H1 (cell line): ENCODE measurements around the gene RIMBP2. TPM values are rescaled to one million over a fixed set of nuclear protein-coding genes. Genes with fewer than 3 reads are reported as not detected.

Source experiments
- RBBP5 ChIP-seq: IDR thresholded peaks from 2 replicates; pipeline ENCODE4 v1.7.1; 2012; ENCODE audit warnings: low read depth, mild to moderate bottlenecking, inconsistent platforms, low read length, moderate library complexity, borderline replicate concordance
- polyA plus RNA-seq, 7 experiments: library from polyadenylated mRNA; depleted of rRNA in 3 of 7; stranded (reverse) in 5 of 7; unstranded in 2 of 7; fragments of >200 nt in 5 of 7; fragments of 200-250 nt in 2 of 7; gene quantifications; 1 replicate in 5 of 7; 2 replicates in 1 of 7; 4 replicates in 1 of 7; pipeline versions ENCODE4 v1.2.1 to v1.2.3, GENCODE V29; 2011 to 2013; ENCODE audit warnings: missing spikeins in 2 of 7, mixed read lengths in 2 of 7
- total RNA-seq: library from RNA; stranded (reverse); fragmentation: NEBNext Ultra II Directional; extraction: Animal tissue kit (Norgen Biotek cat#: 25700); gene quantifications from 2 replicates; pipeline ENCODE4 v1.2.1, GENCODE V29; 2021
- TF ChIP-seq, protein P1 (sequence below): fragments of 300-600 bp; sonication (generic); IDR thresholded peaks from 2 replicates; pipeline ENCODE4 v1.7.1; 2012; ENCODE audit warnings: low read length, moderate library complexity, mild to moderate bottlenecking, inconsistent platforms; ENCODE audit not compliant: insufficient replicate concordance

Gene RIMBP2
- total and polyA plus RNA-seq, 2 of the 8 experiments (the other 6 are each of a cell fraction or from before 2014, with no cell fraction given), result 0.18 to 0.65 TPM

- TF ChIP-seq, protein P1, sequence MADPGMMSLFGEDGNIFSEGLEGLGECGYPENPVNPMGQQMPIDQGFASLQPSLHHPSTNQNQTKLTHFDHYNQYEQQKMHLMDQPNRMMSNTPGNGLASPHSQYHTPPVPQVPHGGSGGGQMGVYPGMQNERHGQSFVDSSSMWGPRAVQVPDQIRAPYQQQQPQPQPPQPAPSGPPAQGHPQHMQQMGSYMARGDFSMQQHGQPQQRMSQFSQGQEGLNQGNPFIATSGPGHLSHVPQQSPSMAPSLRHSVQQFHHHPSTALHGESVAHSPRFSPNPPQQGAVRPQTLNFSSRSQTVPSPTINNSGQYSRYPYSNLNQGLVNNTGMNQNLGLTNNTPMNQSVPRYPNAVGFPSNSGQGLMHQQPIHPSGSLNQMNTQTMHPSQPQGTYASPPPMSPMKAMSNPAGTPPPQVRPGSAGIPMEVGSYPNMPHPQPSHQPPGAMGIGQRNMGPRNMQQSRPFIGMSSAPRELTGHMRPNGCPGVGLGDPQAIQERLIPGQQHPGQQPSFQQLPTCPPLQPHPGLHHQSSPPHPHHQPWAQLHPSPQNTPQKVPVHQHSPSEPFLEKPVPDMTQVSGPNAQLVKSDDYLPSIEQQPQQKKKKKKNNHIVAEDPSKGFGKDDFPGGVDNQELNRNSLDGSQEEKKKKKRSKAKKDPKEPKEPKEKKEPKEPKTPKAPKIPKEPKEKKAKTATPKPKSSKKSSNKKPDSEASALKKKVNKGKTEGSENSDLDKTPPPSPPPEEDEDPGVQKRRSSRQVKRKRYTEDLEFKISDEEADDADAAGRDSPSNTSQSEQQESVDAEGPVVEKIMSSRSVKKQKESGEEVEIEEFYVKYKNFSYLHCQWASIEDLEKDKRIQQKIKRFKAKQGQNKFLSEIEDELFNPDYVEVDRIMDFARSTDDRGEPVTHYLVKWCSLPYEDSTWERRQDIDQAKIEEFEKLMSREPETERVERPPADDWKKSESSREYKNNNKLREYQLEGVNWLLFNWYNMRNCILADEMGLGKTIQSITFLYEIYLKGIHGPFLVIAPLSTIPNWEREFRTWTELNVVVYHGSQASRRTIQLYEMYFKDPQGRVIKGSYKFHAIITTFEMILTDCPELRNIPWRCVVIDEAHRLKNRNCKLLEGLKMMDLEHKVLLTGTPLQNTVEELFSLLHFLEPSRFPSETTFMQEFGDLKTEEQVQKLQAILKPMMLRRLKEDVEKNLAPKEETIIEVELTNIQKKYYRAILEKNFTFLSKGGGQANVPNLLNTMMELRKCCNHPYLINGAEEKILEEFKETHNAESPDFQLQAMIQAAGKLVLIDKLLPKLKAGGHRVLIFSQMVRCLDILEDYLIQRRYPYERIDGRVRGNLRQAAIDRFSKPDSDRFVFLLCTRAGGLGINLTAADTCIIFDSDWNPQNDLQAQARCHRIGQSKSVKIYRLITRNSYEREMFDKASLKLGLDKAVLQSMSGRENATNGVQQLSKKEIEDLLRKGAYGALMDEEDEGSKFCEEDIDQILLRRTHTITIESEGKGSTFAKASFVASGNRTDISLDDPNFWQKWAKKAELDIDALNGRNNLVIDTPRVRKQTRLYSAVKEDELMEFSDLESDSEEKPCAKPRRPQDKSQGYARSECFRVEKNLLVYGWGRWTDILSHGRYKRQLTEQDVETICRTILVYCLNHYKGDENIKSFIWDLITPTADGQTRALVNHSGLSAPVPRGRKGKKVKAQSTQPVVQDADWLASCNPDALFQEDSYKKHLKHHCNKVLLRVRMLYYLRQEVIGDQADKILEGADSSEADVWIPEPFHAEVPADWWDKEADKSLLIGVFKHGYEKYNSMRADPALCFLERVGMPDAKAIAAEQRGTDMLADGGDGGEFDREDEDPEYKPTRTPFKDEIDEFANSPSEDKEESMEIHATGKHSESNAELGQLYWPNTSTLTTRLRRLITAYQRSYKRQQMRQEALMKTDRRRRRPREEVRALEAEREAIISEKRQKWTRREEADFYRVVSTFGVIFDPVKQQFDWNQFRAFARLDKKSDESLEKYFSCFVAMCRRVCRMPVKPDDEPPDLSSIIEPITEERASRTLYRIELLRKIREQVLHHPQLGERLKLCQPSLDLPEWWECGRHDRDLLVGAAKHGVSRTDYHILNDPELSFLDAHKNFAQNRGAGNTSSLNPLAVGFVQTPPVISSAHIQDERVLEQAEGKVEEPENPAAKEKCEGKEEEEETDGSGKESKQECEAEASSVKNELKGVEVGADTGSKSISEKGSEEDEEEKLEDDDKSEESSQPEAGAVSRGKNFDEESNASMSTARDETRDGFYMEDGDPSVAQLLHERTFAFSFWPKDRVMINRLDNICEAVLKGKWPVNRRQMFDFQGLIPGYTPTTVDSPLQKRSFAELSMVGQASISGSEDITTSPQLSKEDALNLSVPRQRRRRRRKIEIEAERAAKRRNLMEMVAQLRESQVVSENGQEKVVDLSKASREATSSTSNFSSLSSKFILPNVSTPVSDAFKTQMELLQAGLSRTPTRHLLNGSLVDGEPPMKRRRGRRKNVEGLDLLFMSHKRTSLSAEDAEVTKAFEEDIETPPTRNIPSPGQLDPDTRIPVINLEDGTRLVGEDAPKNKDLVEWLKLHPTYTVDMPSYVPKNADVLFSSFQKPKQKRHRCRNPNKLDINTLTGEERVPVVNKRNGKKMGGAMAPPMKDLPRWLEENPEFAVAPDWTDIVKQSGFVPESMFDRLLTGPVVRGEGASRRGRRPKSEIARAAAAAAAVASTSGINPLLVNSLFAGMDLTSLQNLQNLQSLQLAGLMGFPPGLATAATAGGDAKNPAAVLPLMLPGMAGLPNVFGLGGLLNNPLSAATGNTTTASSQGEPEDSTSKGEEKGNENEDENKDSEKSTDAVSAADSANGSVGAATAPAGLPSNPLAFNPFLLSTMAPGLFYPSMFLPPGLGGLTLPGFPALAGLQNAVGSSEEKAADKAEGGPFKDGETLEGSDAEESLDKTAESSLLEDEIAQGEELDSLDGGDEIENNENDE, result no peak
- TF ChIP-seq RBBP5, result no peak
Measured at GRCh38 chr12:130394906-130395305, 321.2 kb downstream of the RIMBP2 start (continued).
